ENCODE data around the gene NIN. TPM values are rescaled to one million over a fixed set of nuclear protein-coding genes. Genes with fewer than 3 reads are reported as not detected.

Gene NIN
- polyA plus RNA-seq, 1 donor from 2014 or later = 47.6 TPM

DNA sequence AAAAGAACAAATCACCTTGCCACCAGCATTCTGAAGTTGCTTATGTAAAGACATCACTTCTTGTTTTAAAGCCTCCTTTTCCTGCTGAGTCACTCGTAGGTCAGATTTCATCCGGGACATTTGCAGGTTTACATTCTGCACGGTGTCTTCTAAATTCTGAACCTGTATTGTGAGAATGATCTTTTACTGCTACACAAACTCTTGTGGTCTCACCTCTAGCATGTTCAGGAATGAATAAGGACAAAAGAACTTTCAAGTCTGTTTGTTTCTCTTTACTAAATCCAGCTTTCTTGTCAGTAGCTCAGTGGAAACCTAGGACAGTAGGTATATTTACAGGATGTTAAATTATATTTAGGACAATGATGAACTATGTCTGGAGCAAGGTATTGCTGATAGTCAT lies 89.4 kb downstream of the NIN start:
- H3K4me3 ChIP-seq (ENCODE audit: low read length) = no peak overlapping the region
- H3F3A ChIP-seq (ENCODE audit: insufficient read depth, low read length, poor library complexity, severe bottlenecking) = no peaks in the 10 kb centered on the region
- H3K27ac ChIP-seq (ENCODE audit: low read length) = no peak overlapping the region
- no peak for TF ChIP-seq MXI1 (conservative IDR thresholded peaks at IDR 0.05; ENCODE audit: poor library complexity, severe bottlenecking)
- TF ChIP-seq, protein P1, sequence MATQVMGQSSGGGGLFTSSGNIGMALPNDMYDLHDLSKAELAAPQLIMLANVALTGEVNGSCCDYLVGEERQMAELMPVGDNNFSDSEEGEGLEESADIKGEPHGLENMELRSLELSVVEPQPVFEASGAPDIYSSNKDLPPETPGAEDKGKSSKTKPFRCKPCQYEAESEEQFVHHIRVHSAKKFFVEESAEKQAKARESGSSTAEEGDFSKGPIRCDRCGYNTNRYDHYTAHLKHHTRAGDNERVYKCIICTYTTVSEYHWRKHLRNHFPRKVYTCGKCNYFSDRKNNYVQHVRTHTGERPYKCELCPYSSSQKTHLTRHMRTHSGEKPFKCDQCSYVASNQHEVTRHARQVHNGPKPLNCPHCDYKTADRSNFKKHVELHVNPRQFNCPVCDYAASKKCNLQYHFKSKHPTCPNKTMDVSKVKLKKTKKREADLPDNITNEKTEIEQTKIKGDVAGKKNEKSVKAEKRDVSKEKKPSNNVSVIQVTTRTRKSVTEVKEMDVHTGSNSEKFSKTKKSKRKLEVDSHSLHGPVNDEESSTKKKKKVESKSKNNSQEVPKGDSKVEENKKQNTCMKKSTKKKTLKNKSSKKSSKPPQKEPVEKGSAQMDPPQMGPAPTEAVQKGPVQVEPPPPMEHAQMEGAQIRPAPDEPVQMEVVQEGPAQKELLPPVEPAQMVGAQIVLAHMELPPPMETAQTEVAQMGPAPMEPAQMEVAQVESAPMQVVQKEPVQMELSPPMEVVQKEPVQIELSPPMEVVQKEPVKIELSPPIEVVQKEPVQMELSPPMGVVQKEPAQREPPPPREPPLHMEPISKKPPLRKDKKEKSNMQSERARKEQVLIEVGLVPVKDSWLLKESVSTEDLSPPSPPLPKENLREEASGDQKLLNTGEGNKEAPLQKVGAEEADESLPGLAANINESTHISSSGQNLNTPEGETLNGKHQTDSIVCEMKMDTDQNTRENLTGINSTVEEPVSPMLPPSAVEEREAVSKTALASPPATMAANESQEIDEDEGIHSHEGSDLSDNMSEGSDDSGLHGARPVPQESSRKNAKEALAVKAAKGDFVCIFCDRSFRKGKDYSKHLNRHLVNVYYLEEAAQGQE (IDR thresholded peaks at IDR 0.05; ENCODE audit: borderline replicate concordance) = no peak
- TF ChIP-seq EP300 (conservative IDR thresholded peaks at IDR 0.05; ENCODE audit: poor library complexity, severe bottlenecking) = no peak
- TF ChIP-seq TAF1 (IDR thresholded peaks at IDR 0.05; ENCODE audit: low read depth) = no peak
- TF ChIP-seq POLR2AphosphoS5 (IDR thresholded peaks at IDR 0.05) = no peak
- TF ChIP-seq, protein P2, sequence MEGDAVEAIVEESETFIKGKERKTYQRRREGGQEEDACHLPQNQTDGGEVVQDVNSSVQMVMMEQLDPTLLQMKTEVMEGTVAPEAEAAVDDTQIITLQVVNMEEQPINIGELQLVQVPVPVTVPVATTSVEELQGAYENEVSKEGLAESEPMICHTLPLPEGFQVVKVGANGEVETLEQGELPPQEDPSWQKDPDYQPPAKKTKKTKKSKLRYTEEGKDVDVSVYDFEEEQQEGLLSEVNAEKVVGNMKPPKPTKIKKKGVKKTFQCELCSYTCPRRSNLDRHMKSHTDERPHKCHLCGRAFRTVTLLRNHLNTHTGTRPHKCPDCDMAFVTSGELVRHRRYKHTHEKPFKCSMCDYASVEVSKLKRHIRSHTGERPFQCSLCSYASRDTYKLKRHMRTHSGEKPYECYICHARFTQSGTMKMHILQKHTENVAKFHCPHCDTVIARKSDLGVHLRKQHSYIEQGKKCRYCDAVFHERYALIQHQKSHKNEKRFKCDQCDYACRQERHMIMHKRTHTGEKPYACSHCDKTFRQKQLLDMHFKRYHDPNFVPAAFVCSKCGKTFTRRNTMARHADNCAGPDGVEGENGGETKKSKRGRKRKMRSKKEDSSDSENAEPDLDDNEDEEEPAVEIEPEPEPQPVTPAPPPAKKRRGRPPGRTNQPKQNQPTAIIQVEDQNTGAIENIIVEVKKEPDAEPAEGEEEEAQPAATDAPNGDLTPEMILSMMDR (IDR thresholded peaks at IDR 0.05; ENCODE audit: poor library complexity, severe bottlenecking) = no peak
- TF ChIP-seq EZH2 (IDR thresholded peaks at IDR 0.05; ENCODE audit: borderline replicate concordance, insufficient read depth, low read length, poor library complexity, severe bottlenecking) = no peak
- H3K36me3 ChIP-seq (ENCODE audit: insufficient read depth, low read length) = no peaks in the 10 kb centered on the region
- no peaks in the 10 kb centered on the region for H3K27me3 ChIP-seq (ENCODE audit: insufficient read depth, low read depth, low read length)
- H3K9ac ChIP-seq (ENCODE audit: low read length) = no peak overlapping the region
- no peaks in the 10 kb centered on the region for H3K79me2 ChIP-seq (replicated peaks; ENCODE audit: insufficient read depth, low read length)
- H4K20me1 ChIP-seq (ENCODE audit: insufficient read depth) = no peaks in the 10 kb centered on the region
- no peak overlapping the region for H3K4me2 ChIP-seq (ENCODE audit: low read length)
- H3K9me2 ChIP-seq (ENCODE audit: insufficient read depth, low read length) = no peaks in the 10 kb centered on the region
- H3K9me3 ChIP-seq (ENCODE audit: low read length) = no peaks in the 10 kb centered on the region
- no peak overlapping the region for H2AFZ ChIP-seq (ENCODE audit: low read depth, low read length)

GRCh38 chr14:50740856-50741255 lies 90.1 kb downstream of the NIN start:
- no peak overlapping the region for H3K4me3 ChIP-seq (ENCODE audit: low read length)
- no peak overlapping the region for H3K9ac ChIP-seq (ENCODE audit: low read length)
- no peaks in the 10 kb centered on the region for H3F3A ChIP-seq (ENCODE audit: insufficient read depth, low read length, poor library complexity, severe bottlenecking)
- TF ChIP-seq POLR2AphosphoS5 (IDR thresholded peaks at IDR 0.05) (no peak), MXI1 (conservative IDR thresholded peaks at IDR 0.05; ENCODE audit: poor library complexity, severe bottlenecking) (no peak), EP300 (conservative IDR thresholded peaks at IDR 0.05; ENCODE audit: poor library complexity, severe bottlenecking) (no peak), SMC3 (conservative IDR thresholded peaks at IDR 0.05; ENCODE audit: poor library complexity) (no peak), TAF1 (IDR thresholded peaks at IDR 0.05; ENCODE audit: low read depth) (no peak), RAD21 (conservative IDR thresholded peaks at IDR 0.05) (no peak), EZH2 (IDR thresholded peaks at IDR 0.05; ENCODE audit: borderline replicate concordance, insufficient read depth, low read length, poor library complexity, severe bottlenecking) (no peak)
- TF ChIP-seq, protein P1 (IDR thresholded peaks at IDR 0.05; ENCODE audit: borderline replicate concordance) = no peak
- TF ChIP-seq, protein P2 (IDR thresholded peaks at IDR 0.05; ENCODE audit: poor library complexity, severe bottlenecking) = no peak
- no peaks in the 10 kb centered on the region for H3K36me3 ChIP-seq (ENCODE audit: insufficient read depth, low read length)
- no peak overlapping the region for H3K27ac ChIP-seq (ENCODE audit: low read length)
- H3K27me3 ChIP-seq (ENCODE audit: insufficient read depth, low read depth, low read length) = no peaks in the 10 kb centered on the region
- H3K9me2 ChIP-seq (ENCODE audit: insufficient read depth, low read length) = no peaks in the 10 kb centered on the region
- no peaks in the 10 kb centered on the region for H3K9me3 ChIP-seq (ENCODE audit: low read length)
- no peak overlapping the region for H2AFZ ChIP-seq (ENCODE audit: low read depth, low read length)
- no peaks in the 10 kb centered on the region for H4K20me1 ChIP-seq (ENCODE audit: insufficient read depth)
- H3K79me2 ChIP-seq (replicated peaks; ENCODE audit: insufficient read depth, low read length) = no peaks in the 10 kb centered on the region
- no peak overlapping the region for H3K4me2 ChIP-seq (ENCODE audit: low read length)
